WTC11 (cell line): ENCODE measurements around the gene GRK6. TPM values are rescaled to one million over a fixed set of nuclear protein-coding genes. Genes with fewer than 3 reads are reported as not detected.

Experiments
- ARID4B ChIP-seq: sonication (generic); formaldehyde crosslinking; IDR thresholded peaks from 2 replicates; pipeline ENCODE4 v1.8.0; 2023; ENCODE audit warnings: missing genetic modification reagents, mild to moderate bottlenecking, borderline replicate concordance
- CREB1 ChIP-seq: sonication (generic); formaldehyde crosslinking; IDR thresholded peaks from 2 replicates; pipeline ENCODE4 v1.8.0; 2023; ENCODE audit warnings: mild to moderate bottlenecking, missing genetic modification reagents
- EMX1 ChIP-seq: fragments of 250-450 bp; sonication (Bioruptor Pico); IDR thresholded peaks from 2 replicates; pipeline ENCODE4 v1.8.0; 2021; ENCODE audit warnings: mild to moderate bottlenecking
- ERG ChIP-seq: fragments of 250-450 bp; sonication (Bioruptor Pico); IDR thresholded peaks from 2 replicates; pipeline ENCODE4 v1.8.0; 2021; ENCODE audit warnings: mild to moderate bottlenecking
- NR1H2 ChIP-seq: sonication (generic); formaldehyde crosslinking; IDR thresholded peaks from 2 replicates; pipeline ENCODE4 v1.9.0; 2021; ENCODE audit warnings: mild to moderate bottlenecking, moderate library complexity, missing genetic modification reagents
- NR3C1 ChIP-seq: sonication (generic); formaldehyde crosslinking; conservative IDR thresholded peaks from 2 replicates; pipeline ENCODE4 v1.8.1; 2023; ENCODE audit warnings: low read depth, mild to moderate bottlenecking, missing genetic modification reagents
- SMAD3 ChIP-seq: sonication (generic); formaldehyde crosslinking; IDR thresholded peaks from 2 replicates; pipeline ENCODE4 v1.8.0; 2022; ENCODE audit warnings: missing genetic modification reagents, mild to moderate bottlenecking, borderline replicate concordance
- ZBTB21 ChIP-seq: sonication (generic); formaldehyde crosslinking; IDR thresholded peaks from 2 replicates; pipeline ENCODE4 v1.8.1; 2023; ENCODE audit warnings: mild to moderate bottlenecking, missing genetic modification reagents, borderline replicate concordance
- ZNF138 ChIP-seq: sonication (generic); formaldehyde crosslinking; conservative IDR thresholded peaks from 2 replicates; pipeline ENCODE4 v1.8.1; 2022; ENCODE audit warnings: mild to moderate bottlenecking, moderate library complexity, missing genetic modification reagents
- ZNF416 ChIP-seq: fragments of 250-450 bp; sonication (Bioruptor Pico); IDR thresholded peaks from 2 replicates; pipeline ENCODE4 v1.9.0; 2021; ENCODE audit warnings: mild to moderate bottlenecking, inconsistent platforms
- total RNA-seq: library from RNA; stranded (reverse); gene quantifications from 3 replicates; pipeline ENCODE4 v1.2.3, GENCODE V29; 2021
- TF ChIP-seq, protein P1 (sequence below): sonication (generic); formaldehyde crosslinking; IDR thresholded peaks from 2 replicates; pipeline ENCODE4 v1.8.1; 2023; ENCODE audit warnings: mild to moderate bottlenecking, moderate library complexity, missing genetic modification reagents
- TF ChIP-seq, protein P2 (sequence below): sonication (generic); formaldehyde crosslinking; IDR thresholded peaks from 2 replicates; pipeline ENCODE4 v1.8.1; 2023; ENCODE audit warnings: mild to moderate bottlenecking, missing genetic modification reagents, moderate library complexity
- TF ChIP-seq, protein P3 (sequence below): sonication (generic); formaldehyde crosslinking; IDR thresholded peaks from 2 replicates; pipeline ENCODE4 v1.8.0; 2022; ENCODE audit warnings: mild to moderate bottlenecking, missing genetic modification reagents
- TF ChIP-seq, protein P4 (sequence below): sonication (generic); formaldehyde crosslinking; IDR thresholded peaks from 2 replicates; pipeline ENCODE4 v1.8.1; 2023; ENCODE audit warnings: mild to moderate bottlenecking, missing genetic modification reagents, moderate library complexity
- TF ChIP-seq, protein P5 (sequence below): sonication (generic); formaldehyde crosslinking; conservative IDR thresholded peaks from 2 replicates; pipeline ENCODE4 v1.8.1; 2022; ENCODE audit warnings: mild to moderate bottlenecking, missing genetic modification reagents
- TF ChIP-seq, protein P6 (sequence below): fragments of 200-600 bp; IDR thresholded peaks from 2 replicates; pipeline ENCODE4 v1.8.0; 2022; ENCODE audit warnings: antibody characterized with exemption
- TF ChIP-seq, protein P7 (sequence below): sonication (generic); formaldehyde crosslinking; IDR thresholded peaks from 2 replicates; pipeline ENCODE4 v1.8.1; 2023; ENCODE audit warnings: mild to moderate bottlenecking, missing genetic modification reagents, borderline replicate concordance
- TF ChIP-seq, protein P8 (sequence below): fragments of 250-450 bp; sonication (Bioruptor Pico); conservative IDR thresholded peaks from 2 replicates; pipeline ENCODE4 v1.9.0; 2021; ENCODE audit warnings: mild to moderate bottlenecking

The GRK6 gene
- total RNA-seq, 1 experiment from 2014 or later: 69.2 TPM

DNA sequence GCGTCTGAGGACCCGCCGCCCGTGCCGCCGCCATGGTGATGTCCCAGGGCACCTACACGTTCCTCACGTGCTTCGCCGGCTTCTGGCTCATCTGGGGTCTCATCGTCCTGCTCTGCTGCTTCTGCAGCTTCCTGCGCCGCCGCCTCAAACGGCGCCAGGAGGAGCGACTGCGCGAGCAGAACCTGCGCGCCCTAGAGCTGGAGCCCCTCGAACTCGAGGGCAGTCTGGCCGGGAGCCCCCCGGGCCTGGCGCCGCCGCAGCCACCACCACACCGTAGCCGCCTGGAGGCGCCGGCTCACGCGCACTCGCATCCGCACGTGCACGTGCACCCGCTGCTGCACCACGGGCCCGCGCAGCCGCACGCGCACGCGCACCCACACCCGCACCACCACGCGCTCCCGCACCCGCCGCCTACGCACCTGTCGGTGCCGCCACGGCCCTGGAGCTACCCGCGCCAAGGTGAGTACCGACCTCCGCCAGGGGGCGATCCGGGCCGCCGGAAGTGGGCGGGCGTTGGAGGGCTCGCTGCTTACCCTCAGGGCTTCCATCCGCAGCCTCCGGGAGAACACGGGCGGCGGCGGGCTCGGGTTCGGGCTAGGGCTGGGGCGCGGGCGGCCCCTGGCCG lies 28.7 kb downstream of the GRK6 start (continued):
- TF ChIP-seq ARID4B (CRISPR knock-in tag) (peak; percentile 48; the same call in 1 of the 2 replicates), ERG (CRISPR knock-in tag) (peak; percentile 88), EMX1 (CRISPR knock-in tag) (peak; percentile 94), CREB1 (CRISPR knock-in tag) (no peak), ZBTB21 (CRISPR knock-in tag) (peak; percentile 67; the same call in 1 of the 2 replicates), ZNF416 (peak; percentile 96), NR1H2 (no peak), ZNF138 (CRISPR knock-in tag) (0 out of 2 replicates have a peak, but pooled peaks have one; percentile 74), SMAD3 (CRISPR knock-in tag) (peak; percentile 36; the same call in 1 of the 2 replicates), NR3C1 (CRISPR knock-in tag) (no peak)
- TF ChIP-seq, protein P1, sequence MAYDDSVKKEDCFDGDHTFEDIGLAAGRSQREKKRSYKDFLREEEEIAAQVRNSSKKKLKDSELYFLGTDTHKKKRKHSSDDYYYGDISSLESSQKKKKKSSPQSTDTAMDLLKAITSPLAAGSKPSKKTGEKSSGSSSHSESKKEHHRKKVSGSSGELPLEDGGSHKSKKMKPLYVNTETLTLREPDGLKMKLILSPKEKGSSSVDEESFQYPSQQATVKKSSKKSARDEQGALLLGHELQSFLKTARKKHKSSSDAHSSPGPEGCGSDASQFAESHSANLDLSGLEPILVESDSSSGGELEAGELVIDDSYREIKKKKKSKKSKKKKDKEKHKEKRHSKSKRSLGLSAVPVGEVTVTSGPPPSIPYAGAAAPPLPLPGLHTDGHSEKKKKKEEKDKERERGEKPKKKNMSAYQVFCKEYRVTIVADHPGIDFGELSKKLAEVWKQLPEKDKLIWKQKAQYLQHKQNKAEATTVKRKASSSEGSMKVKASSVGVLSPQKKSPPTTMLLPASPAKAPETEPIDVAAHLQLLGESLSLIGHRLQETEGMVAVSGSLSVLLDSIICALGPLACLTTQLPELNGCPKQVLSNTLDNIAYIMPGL (CRISPR knock-in tag): peak; percentile 99
- TF ChIP-seq, protein P2, sequence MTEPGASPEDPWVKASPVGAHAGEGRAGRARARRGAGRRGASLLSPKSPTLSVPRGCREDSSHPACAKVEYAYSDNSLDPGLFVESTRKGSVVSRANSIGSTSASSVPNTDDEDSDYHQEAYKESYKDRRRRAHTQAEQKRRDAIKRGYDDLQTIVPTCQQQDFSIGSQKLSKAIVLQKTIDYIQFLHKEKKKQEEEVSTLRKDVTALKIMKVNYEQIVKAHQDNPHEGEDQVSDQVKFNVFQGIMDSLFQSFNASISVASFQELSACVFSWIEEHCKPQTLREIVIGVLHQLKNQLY (CRISPR knock-in tag): peak; percentile 86; the same call in 1 of the 2 replicates
- TF ChIP-seq, protein P3, sequence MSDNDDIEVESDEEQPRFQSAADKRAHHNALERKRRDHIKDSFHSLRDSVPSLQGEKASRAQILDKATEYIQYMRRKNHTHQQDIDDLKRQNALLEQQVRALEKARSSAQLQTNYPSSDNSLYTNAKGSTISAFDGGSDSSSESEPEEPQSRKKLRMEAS: peak; percentile 56; the same call in 1 of the 2 replicates
- TF ChIP-seq, protein P4, sequence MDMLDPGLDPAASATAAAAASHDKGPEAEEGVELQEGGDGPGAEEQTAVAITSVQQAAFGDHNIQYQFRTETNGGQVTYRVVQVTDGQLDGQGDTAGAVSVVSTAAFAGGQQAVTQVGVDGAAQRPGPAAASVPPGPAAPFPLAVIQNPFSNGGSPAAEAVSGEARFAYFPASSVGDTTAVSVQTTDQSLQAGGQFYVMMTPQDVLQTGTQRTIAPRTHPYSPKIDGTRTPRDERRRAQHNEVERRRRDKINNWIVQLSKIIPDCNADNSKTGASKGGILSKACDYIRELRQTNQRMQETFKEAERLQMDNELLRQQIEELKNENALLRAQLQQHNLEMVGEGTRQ (CRISPR knock-in tag): peak; percentile 74
- TF ChIP-seq, protein P5, sequence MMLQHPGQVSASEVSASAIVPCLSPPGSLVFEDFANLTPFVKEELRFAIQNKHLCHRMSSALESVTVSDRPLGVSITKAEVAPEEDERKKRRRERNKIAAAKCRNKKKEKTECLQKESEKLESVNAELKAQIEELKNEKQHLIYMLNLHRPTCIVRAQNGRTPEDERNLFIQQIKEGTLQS: no peak
- TF ChIP-seq, protein P6, sequence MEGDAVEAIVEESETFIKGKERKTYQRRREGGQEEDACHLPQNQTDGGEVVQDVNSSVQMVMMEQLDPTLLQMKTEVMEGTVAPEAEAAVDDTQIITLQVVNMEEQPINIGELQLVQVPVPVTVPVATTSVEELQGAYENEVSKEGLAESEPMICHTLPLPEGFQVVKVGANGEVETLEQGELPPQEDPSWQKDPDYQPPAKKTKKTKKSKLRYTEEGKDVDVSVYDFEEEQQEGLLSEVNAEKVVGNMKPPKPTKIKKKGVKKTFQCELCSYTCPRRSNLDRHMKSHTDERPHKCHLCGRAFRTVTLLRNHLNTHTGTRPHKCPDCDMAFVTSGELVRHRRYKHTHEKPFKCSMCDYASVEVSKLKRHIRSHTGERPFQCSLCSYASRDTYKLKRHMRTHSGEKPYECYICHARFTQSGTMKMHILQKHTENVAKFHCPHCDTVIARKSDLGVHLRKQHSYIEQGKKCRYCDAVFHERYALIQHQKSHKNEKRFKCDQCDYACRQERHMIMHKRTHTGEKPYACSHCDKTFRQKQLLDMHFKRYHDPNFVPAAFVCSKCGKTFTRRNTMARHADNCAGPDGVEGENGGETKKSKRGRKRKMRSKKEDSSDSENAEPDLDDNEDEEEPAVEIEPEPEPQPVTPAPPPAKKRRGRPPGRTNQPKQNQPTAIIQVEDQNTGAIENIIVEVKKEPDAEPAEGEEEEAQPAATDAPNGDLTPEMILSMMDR: peak; percentile 43
- TF ChIP-seq, protein P7, sequence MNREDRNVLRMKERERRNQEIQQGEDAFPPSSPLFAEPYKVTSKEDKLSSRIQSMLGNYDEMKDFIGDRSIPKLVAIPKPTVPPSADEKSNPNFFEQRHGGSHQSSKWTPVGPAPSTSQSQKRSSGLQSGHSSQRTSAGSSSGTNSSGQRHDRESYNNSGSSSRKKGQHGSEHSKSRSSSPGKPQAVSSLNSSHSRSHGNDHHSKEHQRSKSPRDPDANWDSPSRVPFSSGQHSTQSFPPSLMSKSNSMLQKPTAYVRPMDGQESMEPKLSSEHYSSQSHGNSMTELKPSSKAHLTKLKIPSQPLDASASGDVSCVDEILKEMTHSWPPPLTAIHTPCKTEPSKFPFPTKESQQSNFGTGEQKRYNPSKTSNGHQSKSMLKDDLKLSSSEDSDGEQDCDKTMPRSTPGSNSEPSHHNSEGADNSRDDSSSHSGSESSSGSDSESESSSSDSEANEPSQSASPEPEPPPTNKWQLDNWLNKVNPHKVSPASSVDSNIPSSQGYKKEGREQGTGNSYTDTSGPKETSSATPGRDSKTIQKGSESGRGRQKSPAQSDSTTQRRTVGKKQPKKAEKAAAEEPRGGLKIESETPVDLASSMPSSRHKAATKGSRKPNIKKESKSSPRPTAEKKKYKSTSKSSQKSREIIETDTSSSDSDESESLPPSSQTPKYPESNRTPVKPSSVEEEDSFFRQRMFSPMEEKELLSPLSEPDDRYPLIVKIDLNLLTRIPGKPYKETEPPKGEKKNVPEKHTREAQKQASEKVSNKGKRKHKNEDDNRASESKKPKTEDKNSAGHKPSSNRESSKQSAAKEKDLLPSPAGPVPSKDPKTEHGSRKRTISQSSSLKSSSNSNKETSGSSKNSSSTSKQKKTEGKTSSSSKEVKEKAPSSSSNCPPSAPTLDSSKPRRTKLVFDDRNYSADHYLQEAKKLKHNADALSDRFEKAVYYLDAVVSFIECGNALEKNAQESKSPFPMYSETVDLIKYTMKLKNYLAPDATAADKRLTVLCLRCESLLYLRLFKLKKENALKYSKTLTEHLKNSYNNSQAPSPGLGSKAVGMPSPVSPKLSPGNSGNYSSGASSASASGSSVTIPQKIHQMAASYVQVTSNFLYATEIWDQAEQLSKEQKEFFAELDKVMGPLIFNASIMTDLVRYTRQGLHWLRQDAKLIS (CRISPR knock-in tag): no peak
- TF ChIP-seq, protein P8, sequence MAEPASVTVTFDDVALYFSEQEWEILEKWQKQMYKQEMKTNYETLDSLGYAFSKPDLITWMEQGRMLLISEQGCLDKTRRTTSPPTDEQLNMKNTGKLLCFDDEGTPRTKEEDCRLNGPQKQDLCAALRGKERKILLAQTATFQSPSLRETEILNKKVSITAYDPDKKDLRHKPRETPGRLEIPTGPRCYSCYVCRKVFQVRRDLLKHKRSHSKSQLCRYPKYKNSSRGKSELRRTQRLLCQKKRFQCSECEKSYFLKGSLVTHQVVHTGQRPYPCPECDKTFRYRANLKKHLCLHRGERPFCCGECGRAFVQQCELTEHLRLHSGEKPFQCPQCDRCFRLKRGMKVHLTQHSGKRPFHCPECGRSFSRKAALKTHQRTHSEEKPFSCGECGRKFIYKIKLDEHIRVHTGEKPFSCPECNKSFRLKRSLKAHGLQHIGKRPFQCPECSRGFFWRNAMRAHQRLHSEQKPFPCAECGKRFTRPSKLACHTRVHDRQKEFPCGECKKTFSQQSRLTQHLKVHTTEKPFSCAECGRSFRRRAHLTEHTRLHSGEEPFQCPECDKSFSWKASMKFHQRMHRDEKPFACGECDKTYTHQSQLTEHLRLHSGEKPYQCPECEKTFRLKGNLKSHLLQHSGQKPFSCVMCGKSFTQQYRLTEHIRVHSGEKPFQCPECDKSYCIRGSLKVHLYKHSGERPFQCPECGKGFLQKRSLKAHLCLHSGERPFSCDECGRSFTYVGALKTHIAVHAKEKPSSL (CRISPR knock-in tag): no peak
